Mucosa of rectum (tissue), 2 donors: Measurements from ENCODE around the gene MATN1.

ENCODE experiments used
- H3K27ac ChIP-seq, 2 donors: one replicate each; pipeline ENCODE4 v1.7.0; 2013; ENCODE audit warnings: inconsistent platforms in 2 of 2, low read depth in 2 of 2, low read length in 2 of 2
- H3K27me3 ChIP-seq, 2 donors: one replicate each; pipeline ENCODE4 v1.7.0; 2013; ENCODE audit warnings: low read length in 2 of 2; ENCODE audit not compliant: control insufficient read depth in 2 of 2, insufficient read depth in 2 of 2
- H3K36me3 ChIP-seq, 2 donors: one replicate each; pipeline ENCODE4 v1.7.0; 2013; ENCODE audit warnings: low read length in 2 of 2; ENCODE audit not compliant: control insufficient read depth in 2 of 2, insufficient read depth in 2 of 2
- H3K4me1 ChIP-seq, 2 donors: one replicate each; pipeline ENCODE4 v1.7.0; 2013; ENCODE audit warnings: low read length in 2 of 2, mild to moderate bottlenecking in 1 of 2; ENCODE audit not compliant: control insufficient read depth in 2 of 2, insufficient read depth in 2 of 2
- H3K4me3 ChIP-seq, 2 donors: one replicate each; pipeline ENCODE4 v1.7.0; 2013; ENCODE audit warnings: low read length in 2 of 2
- H3K9ac ChIP-seq, 2 donors: one replicate each; pipeline ENCODE4 v1.7.0; 2013; ENCODE audit warnings: low read length in 2 of 2, low read depth in 1 of 2, mild to moderate bottlenecking in 1 of 2
- H3K9me3 ChIP-seq, 2 donors: one replicate each; pipeline ENCODE4 v1.7.0; 2013; ENCODE audit warnings: low read length in 2 of 2; ENCODE audit not compliant: control insufficient read depth in 2 of 2
- donor health status: healthy.
- donor health status: Normal muscosa, but diverticular disease.

The MATN1 gene

GRCh38 chr1:30731806-30732276 lies 8.5 kb upstream of the MATN1 start:
- H3K4me3 ChIP-seq: no peak overlapping the region
- no peak overlapping the region for H3K9ac ChIP-seq
- H3K9me3 ChIP-seq: no peaks in the 10 kb centered on the region
- H3K36me3 ChIP-seq: peaks cover 0 to 15% of the 10 kb centered on the region in 2 donors
- H3K27ac ChIP-seq: no peak overlapping the region
- H3K27me3 ChIP-seq: no peaks in the 10 kb centered on the region
- H3K4me1 ChIP-seq: peaks cover 0 to 2% of the 10 kb centered on the region in 2 donors

- Histone ChIP-seq H3K4me1 (peaks cover 0 to 2% of the 10 kb centered on the region in 2 donors), H3K27ac (no peak overlapping the region), H3K9me3 (no peaks in the 10 kb centered on the region), H3K27me3 (no peaks in the 10 kb centered on the region), H3K9ac (no peak overlapping the region), H3K36me3 (peaks cover 0 to 15% of the 10 kb centered on the region in 2 donors), H3K4me3 (no peak overlapping the region)
These were observed 7.9 kb upstream of the MATN1 start for GRCh38 chr1:30731109-30731805.

GRCh38 chr1:30730346-30731108 lies 7.1 kb upstream of the MATN1 start:
- H3K27ac ChIP-seq: no peak overlapping the region
- no peaks in the 10 kb centered on the region for H3K27me3 ChIP-seq
- H3K9me3 ChIP-seq: no peaks in the 10 kb centered on the region
- no peak overlapping the region for H3K4me3 ChIP-seq
- H3K36me3 ChIP-seq: peaks cover 0 to 11% of the 10 kb centered on the region in 2 donors
- H3K4me1 ChIP-seq: peaks cover 0 to 2% of the 10 kb centered on the region in 2 donors
- no peak overlapping the region for H3K9ac ChIP-seq

GRCh38 chr1:30729901-30730300 lies 6.5 kb upstream of the MATN1 start:
- H3K27me3 ChIP-seq: no peaks in the 10 kb centered on the region
- no peak overlapping the region for H3K4me3 ChIP-seq
- H3K27ac ChIP-seq: no peak overlapping the region
- H3K9me3 ChIP-seq: no peaks in the 10 kb centered on the region
- no peak overlapping the region for H3K9ac ChIP-seq
- H3K36me3 ChIP-seq: peaks cover 0 to 9% of the 10 kb centered on the region in 2 donors
- peaks cover 0 to 2% of the 10 kb centered on the region in 2 donors for H3K4me1 ChIP-seq

GRCh38 chr1:30728832-30729638 lies 5.7 kb upstream of the MATN1 start:
- Histone ChIP-seq H3K9ac (no peak overlapping the region), H3K27me3 (no peaks in the 10 kb centered on the region), H3K9me3 (no peaks in the 10 kb centered on the region), H3K4me3 (no peak overlapping the region), H3K27ac (no peak overlapping the region), H3K4me1 (peaks cover 0 to 2% of the 10 kb centered on the region in 2 donors), H3K36me3 (peaks cover under 1 to 3% of the 10 kb centered on the region in 2 donors)

GRCh38 chr1:30728340-30728739 lies 5.0 kb upstream of the MATN1 start:
- H3K27ac ChIP-seq: no peak overlapping the region
- H3K9ac ChIP-seq: no peak overlapping the region
- H3K36me3 ChIP-seq: peaks cover 0 to 3% of the 10 kb centered on the region in 2 donors
- H3K4me1 ChIP-seq: peaks cover 0 to 2% of the 10 kb centered on the region in 2 donors
- H3K27me3 ChIP-seq: no peaks in the 10 kb centered on the region
- H3K9me3 ChIP-seq: no peaks in the 10 kb centered on the region
- no peak overlapping the region for H3K4me3 ChIP-seq

GRCh38 chr1:30727824-30728223 lies 4.4 kb upstream of the MATN1 start:
- no peaks in the 10 kb centered on the region for H3K27me3 ChIP-seq
- no peak overlapping the region for H3K9ac ChIP-seq
- no peaks in the 10 kb centered on the region for H3K9me3 ChIP-seq
- H3K4me1 ChIP-seq: peaks cover 0 to 2% of the 10 kb centered on the region in 2 donors
- peaks cover 0 to 3% of the 10 kb centered on the region in 2 donors for H3K36me3 ChIP-seq
- no peak overlapping the region for H3K27ac ChIP-seq
- H3K4me3 ChIP-seq: no peak overlapping the region

- Histone ChIP-seq H3K4me3 (no peak overlapping the region), H3K4me1 (peaks cover 0 to 2% of the 10 kb centered on the region in 2 donors), H3K27me3 (no peaks in the 10 kb centered on the region), H3K9ac (no peak overlapping the region), H3K36me3 (peaks cover 0 to 3% of the 10 kb centered on the region in 2 donors), H3K27ac (no peak overlapping the region), H3K9me3 (no peaks in the 10 kb centered on the region)
These were observed 3.6 kb upstream of the MATN1 start for GRCh38 chr1:30726773-30727684.

- H3K4me3 ChIP-seq: no peak overlapping the region
- peaks cover 0 to 3% of the 10 kb centered on the region in 2 donors for H3K36me3 ChIP-seq
These were observed 2.9 kb upstream of the MATN1 start for GRCh38 chr1:30726236-30726635.

More at GRCh38 chr1:30726236-30726635, 2.9 kb upstream of the MATN1 start:
- Histone ChIP-seq H3K27me3 (no peaks in the 10 kb centered on the region), H3K4me1 (peaks cover 0 to 2% of the 10 kb centered on the region in 2 donors), H3K27ac (no peak overlapping the region), H3K9ac (no peak overlapping the region), H3K9me3 (no peaks in the 10 kb centered on the region)
